GM23338 (cell line): ENCODE data around the gene STEAP1.
"Not testable (repeated sequence)": the region's sequence is repeated elsewhere in the genome, so short reads cannot be mapped to it uniquely, and the experiment has no call there.

Experiments used
- CREB1 ChIP-seq: fragments of 250-450 bp; sonication (Bioruptor Pico); IDR thresholded peaks from 2 replicates; pipeline ENCODE4 v1.5.0; 2020; ENCODE audit warnings: low read depth, mild to moderate bottlenecking, moderate library complexity
- CTCF ChIP-seq, 2 experiments: fragments of 200-600 bp in 1 of 2; sonication (generic) in 1 of 2; conservative IDR thresholded peaks; 2 replicates each; pipeline versions ENCODE4 v1.5.1 to v1.6.1; 2016 to 2017; ENCODE audit warnings: antibody characterized with exemption in 2 of 2, low read depth in 2 of 2, mild to moderate bottlenecking in 2 of 2, moderate library complexity in 1 of 2
- EZH2 ChIP-seq: fragments of 200-600 bp; sonication (generic); IDR thresholded peaks from one replicate; pipeline ENCODE4 v1.8.0; 2017; ENCODE audit warnings: antibody characterized with exemption, mild to moderate bottlenecking, low read depth; ENCODE audit not compliant: unreplicated experiment
- EZH2phosphoT487 ChIP-seq: fragments of 200-600 bp; sonication (generic); IDR thresholded peaks from one replicate; pipeline ENCODE4 v1.8.1; 2018; ENCODE audit warnings: antibody characterized with exemption; ENCODE audit not compliant: unreplicated experiment
- JUNB ChIP-seq: IDR thresholded peaks from one replicate; pipeline ENCODE4 v1.6.1; 2016; ENCODE audit warnings: antibody characterized with exemption; ENCODE audit not compliant: unreplicated experiment
- NANOG ChIP-seq: IDR thresholded peaks from 2 replicates; pipeline ENCODE4 v1.6.1; 2016; ENCODE audit warnings: antibody characterized with exemption, borderline replicate concordance
- POLR2AphosphoS5 ChIP-seq: IDR thresholded peaks from 2 replicates; pipeline ENCODE4 v1.6.1; 2016; ENCODE audit warnings: antibody characterized with exemption, low read depth
- REST ChIP-seq: IDR thresholded peaks from one replicate; pipeline ENCODE4 v1.6.1; 2018; ENCODE audit warnings: antibody characterized with exemption; ENCODE audit not compliant: unreplicated experiment
- STAT1 ChIP-seq: IDR thresholded peaks from one replicate; pipeline ENCODE4 v1.6.1; 2016; ENCODE audit warnings: antibody characterized with exemption; ENCODE audit not compliant: unreplicated experiment
- ZNF114 ChIP-seq: fragments of 250-450 bp; sonication (Bioruptor Pico); IDR thresholded peaks from 2 replicates; pipeline ENCODE4 v1.5.0; 2020; ENCODE audit warnings: mild to moderate bottlenecking, moderate library complexity

- TF ChIP-seq CTCF (conservative IDR thresholded peaks at IDR 0.05; ENCODE audit: low read depth in 2 of 2), result peak in 1 of 2 experiments; percentile 52; a peak in 3 of 4 replicates
- not testable (repeated sequence) for TF ChIP-seq POLR2AphosphoS5; EZH2; REST; EZH2phosphoT487; CREB1; ZNF114 (CRISPR knock-in tag); JUNB; NANOG; STAT1
Measured at GRCh38 chr7:90114972-90115371, 39.3 kb upstream of the STEAP1 start.
